Hematopoietic multipotent progenitor cell treated with erythropoietin and hydrocortisone succinate and interleukin-3 and kit ligand, for 4 days (in vitro differentiated cells): ENCODE measurements around the gene FADS2.

Experiments used
- DNase-seq: peaks from one replicate; pipeline ENCODE4 v3.0.0-alpha.2; 2015

Gene FADS2

DNA sequence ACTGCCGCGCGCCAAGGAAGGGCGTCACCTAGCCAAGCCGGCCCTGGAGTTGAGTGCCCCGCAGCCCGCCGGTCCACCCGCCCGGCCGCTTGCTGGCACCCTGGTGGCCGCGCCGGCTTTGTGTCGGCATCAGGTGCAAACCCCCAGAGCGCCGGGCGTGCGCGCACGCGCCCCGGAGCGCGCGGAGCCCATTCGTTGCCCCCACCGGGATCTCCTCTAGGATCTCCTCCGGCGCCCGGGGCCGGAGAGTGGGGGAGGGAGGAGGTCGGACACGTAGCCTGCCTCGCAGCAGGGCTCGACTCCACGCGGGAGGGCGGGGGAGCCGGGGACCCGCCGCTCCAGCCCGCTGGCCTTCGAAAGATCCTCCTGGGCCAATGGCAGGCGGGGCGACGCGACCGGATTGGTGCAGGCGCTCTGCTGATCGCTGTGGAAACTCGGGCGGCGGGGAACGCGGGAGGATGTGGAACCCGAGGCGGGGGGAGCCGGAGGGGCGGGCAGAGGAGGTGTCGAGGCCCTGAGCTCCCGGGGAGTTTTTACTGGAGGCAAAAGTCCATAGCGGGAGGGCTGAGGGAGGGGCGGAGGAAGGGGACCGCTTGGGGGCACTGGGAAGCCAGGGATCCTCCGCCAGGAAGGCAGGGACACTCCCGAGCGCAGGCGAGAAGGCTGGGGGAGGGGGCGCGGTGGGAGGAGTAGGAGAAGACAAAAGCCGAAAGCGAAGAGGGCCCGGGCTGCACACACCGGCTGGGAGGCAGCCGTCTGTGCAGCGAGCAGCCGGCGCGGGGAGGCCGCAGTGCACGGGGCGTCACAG lies at the start of gene FADS2:
Gene FADS2 (plus strand): TSS at position 730 of the 808 bp plus-strand sequence. CDS start 91 bp downstream, outside the sequence.
- peak; percentile 99 for DNase-seq

GRCh38 chr11:61778357-61778886 lies 49.7 kb upstream of the FADS2 start:
- no peak for DNase-seq

- DNase-seq = no peak
These were observed 49.0 kb upstream of the FADS2 start for GRCh38 chr11:61778920-61779650.

- DNase-seq = no peak
These were observed 48.2 kb upstream of the FADS2 start for GRCh38 chr11:61779666-61780525.

DNA sequence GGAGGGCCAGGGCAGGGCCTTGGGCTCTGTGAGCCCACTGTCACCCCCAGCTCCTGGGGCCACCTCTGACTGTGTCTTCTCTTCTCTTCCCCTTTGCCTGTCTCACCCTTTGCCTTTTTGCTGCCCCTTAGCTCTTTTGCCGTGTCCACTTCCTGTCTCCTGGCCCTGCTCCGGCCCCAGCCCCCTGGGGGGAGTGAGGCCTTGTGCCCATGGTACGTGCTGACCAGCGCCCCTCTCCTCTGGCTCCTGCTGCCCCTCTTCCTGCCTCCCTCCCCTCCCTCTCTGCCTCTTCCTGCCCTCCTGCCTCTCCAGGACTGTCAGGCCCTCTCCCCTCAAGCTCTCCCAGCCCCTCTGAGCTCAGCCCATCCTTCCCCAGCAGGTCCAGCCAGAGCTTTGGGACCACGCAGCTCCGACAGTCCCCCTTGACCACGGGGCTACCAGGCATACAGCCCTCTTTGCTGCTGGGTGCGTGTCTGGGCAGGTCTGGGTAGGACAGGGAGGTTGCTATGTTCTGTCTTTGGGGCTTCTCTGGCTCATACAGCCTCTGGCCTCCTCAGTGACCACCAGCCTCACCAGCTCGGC lies 47.4 kb upstream of the FADS2 start:
- no peak for DNase-seq

- no peak for DNase-seq
These were observed 46.5 kb upstream of the FADS2 start for GRCh38 chr11:61781585-61781984.

DNA sequence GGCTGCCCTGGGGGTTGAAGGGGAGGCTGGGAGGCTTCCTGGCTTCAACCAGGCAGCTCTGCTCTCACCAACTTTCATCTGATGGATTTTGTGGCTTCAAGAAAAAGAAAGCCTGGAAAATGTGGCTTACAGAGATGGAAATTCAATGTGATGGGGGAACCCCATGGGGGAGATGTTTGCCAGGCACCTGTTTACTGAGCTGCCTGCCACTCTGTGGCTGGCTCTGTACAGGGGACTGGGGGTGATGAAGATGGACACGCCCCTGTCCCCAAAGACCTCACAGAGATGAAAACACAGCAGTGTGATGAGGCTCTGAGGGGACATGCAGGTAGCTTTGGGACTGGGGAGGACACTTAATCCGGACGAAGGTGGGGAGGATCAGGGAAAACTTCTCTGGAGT lies 45.8 kb upstream of the FADS2 start:
- DNase-seq = no peak

DNA sequence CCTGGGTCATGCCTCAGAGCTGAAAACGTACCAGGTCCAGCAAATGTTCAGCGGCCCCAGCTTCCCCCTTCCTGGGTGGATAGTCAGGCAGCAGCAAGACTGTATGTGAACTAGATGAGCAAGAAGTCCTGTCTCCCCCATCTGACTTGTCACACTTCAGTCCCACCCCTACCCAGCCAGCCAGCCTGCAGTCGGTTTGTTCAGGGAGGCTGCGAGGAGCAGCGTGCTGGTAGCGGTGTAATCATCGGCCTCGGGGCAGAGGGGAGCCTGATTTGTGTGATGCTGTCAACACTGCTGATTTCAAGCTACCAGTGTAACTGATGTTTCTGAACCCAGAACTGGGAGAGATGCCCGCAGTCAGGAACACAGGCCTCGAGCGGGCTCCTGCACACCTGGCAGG lies 45.3 kb upstream of the FADS2 start:
- DNase-seq = no peak

DNA sequence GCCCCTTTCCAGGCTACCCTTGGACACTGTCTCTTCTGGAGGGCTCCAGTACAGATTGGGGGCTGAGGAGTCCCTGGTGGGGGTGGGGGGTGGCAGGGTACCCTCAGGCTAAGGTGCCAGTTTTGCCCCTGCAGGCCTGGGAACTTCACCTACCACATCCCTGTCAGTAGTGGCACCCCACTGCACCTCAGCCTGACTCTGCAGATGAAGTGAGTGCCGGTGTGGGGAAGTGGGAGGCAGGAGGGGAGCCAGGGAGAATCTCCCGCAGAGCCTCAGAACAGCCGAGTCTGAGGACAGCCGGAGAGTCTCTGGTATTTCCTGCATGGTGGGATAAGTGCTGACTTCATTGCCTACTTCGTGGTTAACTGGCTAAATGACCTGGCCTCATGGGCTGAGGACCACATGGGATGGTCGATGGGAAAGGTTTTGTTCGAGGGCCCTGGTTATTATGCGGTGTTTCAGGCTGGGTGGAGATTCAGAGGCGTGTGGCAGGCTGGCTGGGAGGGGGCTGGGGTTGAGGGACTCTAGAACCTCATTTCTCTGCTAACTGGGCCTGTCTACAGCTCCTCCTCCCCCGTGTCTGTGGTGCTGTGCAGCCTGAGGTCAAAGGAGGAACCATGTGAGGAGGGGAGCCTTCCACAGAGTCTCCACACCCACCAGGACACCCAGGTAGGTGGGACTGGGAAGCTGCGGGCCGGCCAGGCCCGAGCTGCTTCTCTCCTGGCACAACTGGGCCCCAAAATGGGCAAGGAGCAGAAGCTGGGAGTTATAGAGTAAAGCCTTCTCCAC lies 44.2 kb upstream of the FADS2 start:
- DNase-seq = no peak

DNA sequence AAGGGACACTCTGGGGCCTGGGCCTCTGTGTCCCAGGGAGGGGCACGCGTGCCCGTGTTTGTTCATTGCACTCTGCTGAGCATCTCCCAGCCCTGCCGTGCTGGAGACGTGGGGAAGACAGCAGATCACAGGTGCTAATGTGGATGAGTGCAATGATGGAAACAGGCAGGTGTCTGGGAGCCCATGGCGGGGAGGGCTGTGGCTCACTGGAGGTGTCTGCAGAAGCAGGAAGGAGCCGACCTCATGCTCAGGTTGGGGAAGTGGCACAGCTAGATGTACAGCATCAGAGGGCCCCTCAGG lies 43.6 kb upstream of the FADS2 start:
- DNase-seq = no peak

DNA sequence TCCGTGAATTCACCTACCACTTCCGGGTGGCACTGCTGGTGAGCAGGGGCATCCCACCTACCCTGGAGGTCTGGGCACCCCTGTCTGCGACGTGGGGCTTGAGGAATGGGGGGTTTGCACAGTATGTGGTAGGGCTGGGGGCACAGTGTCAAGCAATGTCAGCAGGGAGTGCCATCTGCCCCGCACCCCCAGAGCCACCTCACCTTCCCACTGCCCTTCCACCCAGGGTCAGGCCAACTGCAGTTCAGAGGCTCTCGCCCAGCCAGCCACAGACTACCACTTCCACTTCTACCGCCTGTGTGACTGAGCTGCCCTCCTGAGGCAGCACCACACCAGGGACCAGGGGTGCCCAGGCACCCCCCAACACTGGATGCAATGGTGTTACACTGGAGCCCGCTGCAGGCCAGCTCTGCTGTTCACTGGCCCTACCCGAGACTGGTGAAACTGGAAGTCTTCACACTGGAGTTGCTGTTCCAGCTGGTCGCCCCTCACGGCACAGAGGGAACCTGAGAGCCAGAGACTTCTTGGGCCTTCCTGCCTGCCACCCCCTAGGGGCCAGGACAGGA lies 42.2 kb upstream of the FADS2 start:
- DNase-seq = no peak

DNA sequence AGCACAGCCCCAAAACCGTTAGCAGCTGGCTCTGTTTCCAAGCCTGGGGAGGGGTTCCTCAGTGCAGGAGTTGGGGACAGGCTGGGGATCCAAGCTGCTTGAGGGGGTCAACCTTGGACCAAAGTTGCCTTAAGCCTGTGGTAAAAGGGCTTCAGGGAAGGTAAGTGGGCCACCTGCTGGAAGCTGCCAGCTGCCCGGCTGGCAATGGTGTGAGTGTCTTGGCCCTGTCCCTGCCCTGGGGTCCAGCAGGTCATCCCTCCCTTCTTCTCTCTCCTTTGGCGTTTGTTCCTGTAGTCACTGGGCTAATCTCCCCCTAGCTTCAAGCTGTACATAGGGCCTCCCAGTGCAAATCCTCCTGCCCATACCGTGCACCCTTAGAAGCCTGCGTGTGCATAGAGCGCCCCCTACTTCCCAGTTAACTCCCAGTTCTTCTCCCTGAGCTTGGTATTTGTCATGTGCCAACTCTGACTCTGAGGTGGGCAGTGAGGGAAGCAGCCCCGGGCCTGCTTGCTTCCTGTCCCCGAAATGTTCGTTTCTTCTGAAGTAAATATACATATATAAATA lies 40.1 kb upstream of the FADS2 start:
- DNase-seq = peak; percentile 81

DNA sequence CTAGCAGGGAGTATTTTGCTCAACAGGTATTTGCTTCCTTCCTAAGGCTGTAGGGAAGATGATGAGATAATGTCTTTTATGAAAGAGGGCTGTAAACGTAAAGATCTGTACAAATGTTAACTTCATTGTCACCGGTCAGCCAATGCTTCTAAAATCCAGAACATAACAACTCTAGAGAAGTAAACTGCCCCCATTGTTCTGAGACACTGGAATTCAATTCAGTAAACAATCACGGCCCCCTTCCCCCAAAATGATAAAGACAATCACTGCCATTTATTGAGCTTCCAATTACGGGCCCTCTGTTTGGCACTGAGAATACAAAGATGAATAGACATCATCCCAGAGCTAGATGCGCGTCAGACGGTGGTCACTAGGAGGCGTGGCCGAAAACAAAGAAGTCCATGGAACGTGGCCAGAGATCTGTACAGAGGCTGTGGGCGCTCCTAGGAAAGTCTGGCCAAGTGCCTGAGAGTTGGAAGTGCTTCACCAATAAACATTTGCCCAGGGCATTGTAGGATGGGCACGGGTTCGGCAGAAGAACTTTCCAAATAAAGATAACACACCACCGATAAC lies 36.3 kb upstream of the FADS2 start:
- DNase-seq = peak; percentile 87

GRCh38 chr11:61792310-61793082 lies 35.6 kb upstream of the FADS2 start, which contains the start of the genes FEN1 and TMEM258:
TSS of gene FEN1 (plus strand) at chr11:61792911. CDS start at chr11:61795362, 2,451 bp downstream.
TSS of gene TMEM258 (minus strand) at chr11:61792599. CDS start at chr11:61792558, 41 bp downstream.
- peak; percentile 97 for DNase-seq

DNA sequence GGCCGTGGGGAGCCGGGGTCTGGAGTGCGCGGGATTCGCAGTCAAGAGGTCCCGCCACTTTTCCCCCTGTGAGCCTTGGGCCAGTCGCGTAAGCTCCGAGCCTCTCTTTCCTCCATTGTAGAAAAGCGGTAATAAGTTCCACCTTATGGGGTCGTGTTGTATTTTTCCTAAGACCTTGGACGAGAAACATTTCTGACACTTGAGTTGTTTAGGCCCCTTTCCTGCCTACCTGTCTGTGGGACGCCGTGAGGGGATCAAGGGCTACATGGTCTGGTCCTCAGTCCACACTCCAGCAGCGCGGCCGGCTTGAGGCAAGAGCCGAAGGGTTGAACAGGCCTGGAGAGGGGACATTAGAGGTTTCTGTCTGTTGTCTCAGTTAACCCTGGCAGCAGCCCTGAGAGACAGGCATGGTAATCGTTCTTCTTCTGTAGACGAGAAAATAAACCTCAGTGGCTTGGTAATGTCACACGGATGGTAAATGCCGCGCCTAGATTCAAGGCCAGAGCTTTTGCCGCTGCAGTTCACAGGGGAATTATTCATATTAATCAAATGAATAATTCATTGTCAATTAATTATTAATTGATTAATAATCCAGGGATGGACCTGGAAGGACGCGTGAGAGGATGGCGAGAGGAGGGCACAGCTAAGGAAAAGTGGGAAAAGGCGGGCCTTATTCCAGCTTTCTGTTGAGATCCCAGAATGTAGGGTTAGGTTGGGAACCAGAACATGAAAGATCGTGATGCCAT lies 34.8 kb upstream of the FADS2 start:
- DNase-seq = peak; percentile 45

GRCh38 chr11:61793829-61794204 lies 34.3 kb upstream of the FADS2 start:
- no peak for DNase-seq

- peak; percentile 20 for DNase-seq
These were observed 33.5 kb upstream of the FADS2 start for GRCh38 chr11:61794579-61794978.

GRCh38 chr11:61795459-61795858 lies 32.6 kb upstream of the FADS2 start:
- no peak for DNase-seq

DNA sequence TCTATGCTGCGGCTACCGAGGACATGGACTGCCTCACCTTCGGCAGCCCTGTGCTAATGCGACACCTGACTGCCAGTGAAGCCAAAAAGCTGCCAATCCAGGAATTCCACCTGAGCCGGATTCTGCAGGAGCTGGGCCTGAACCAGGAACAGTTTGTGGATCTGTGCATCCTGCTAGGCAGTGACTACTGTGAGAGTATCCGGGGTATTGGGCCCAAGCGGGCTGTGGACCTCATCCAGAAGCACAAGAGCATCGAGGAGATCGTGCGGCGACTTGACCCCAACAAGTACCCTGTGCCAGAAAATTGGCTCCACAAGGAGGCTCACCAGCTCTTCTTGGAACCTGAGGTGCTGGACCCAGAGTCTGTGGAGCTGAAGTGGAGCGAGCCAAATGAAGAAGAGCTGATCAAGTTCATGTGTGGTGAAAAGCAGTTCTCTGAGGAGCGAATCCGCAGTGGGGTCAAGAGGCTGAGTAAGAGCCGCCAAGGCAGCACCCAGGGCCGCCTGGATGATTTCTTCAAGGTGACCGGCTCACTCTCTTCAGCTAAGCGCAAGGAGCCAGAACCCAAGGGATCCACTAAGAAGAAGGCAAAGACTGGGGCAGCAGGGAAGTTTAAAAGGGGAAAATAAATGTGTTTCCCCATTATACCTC lies 32.1 kb upstream of the FADS2 start:
- no peak for DNase-seq
